Hepatocyte (in vitro differentiated cells): ENCODE results near the gene TRMO. TPM values are rescaled to one million over a fixed set of nuclear protein-coding genes. Genes with fewer than 3 reads are reported as not detected.
"Not testable (repeated sequence)": the region's sequence is repeated elsewhere in the genome, so short reads cannot be mapped to it uniquely, and the experiment has no call there.

Experiments
- DNase-seq: peaks from one replicate; pipeline ENCODE4 v3.0.0-alpha.2; 2016; ENCODE audit warnings: low spot score
- H2AFZ ChIP-seq: fragments of 200-600 bp; sonication (generic); 2 replicates; pipeline ENCODE4 v1.6.0; 2016; ENCODE audit warnings: antibody characterized with exemption, mild to moderate bottlenecking
- H3K27ac ChIP-seq: fragments of 200-600 bp; sonication (generic); 2 replicates; pipeline ENCODE4 v1.5.1; 2016; ENCODE audit warnings: mild to moderate bottlenecking
- H3K27me3 ChIP-seq: fragments of 200-600 bp; sonication (generic); 2 replicates; pipeline ENCODE4 v1.6.1; 2016
- H3K36me3 ChIP-seq: fragments of 200-600 bp; sonication (generic); replicated peaks from 2 replicates; pipeline ENCODE4 v1.5.1; 2016; ENCODE audit warnings: low read depth; ENCODE audit not compliant: insufficient read depth
- H3K4me1 ChIP-seq: fragments of 200-600 bp; sonication (generic); 2 replicates; pipeline ENCODE4 v1.5.1; 2016; ENCODE audit warnings: mild to moderate bottlenecking, moderate library complexity; ENCODE audit not compliant: insufficient read depth
- H3K4me2 ChIP-seq: fragments of 200-600 bp; sonication (generic); 2 replicates; pipeline ENCODE4 v1.6.0; 2016
- H3K4me3 ChIP-seq: fragments of 200-600 bp; sonication (generic); 2 replicates; pipeline ENCODE4 v1.5.1; 2016; ENCODE audit warnings: mild to moderate bottlenecking
- H3K79me2 ChIP-seq: fragments of 200-600 bp; sonication (generic); 2 replicates; pipeline ENCODE4 v1.6.0; 2017; ENCODE audit warnings: mild to moderate bottlenecking
- H3K9me2 ChIP-seq: fragments of 200-600 bp; sonication (generic); replicated peaks from 2 replicates; pipeline ENCODE4 v1.6.0; 2017; ENCODE audit warnings: mild to moderate bottlenecking; ENCODE audit not compliant: insufficient read depth
- H3K9me3 ChIP-seq: fragments of 200-600 bp; sonication (generic); 2 replicates; pipeline ENCODE4 v1.5.1; 2016; ENCODE audit warnings: low read depth, mild to moderate bottlenecking
- H4K20me1 ChIP-seq: fragments of 200-600 bp; sonication (generic); 2 replicates; pipeline ENCODE4 v1.6.0; 2016; ENCODE audit warnings: mild to moderate bottlenecking; ENCODE audit not compliant: insufficient read depth, poor library complexity, severe bottlenecking
- CTCF ChIP-seq: fragments of 200-600 bp; sonication (generic); IDR thresholded peaks from 2 replicates; pipeline ENCODE4 v1.5.1; 2016; ENCODE audit warnings: antibody characterized with exemption, mild to moderate bottlenecking; ENCODE audit not compliant: poor library complexity
- EZH2 ChIP-seq: fragments of 200-600 bp; sonication (generic); IDR thresholded peaks from 2 replicates; pipeline ENCODE4 v1.6.1; 2016; ENCODE audit warnings: antibody characterized with exemption, mild to moderate bottlenecking, borderline replicate concordance
- EZH2phosphoT487 ChIP-seq: fragments of 200-600 bp; sonication (generic); IDR thresholded peaks from one replicate; pipeline ENCODE4 v1.6.1; 2018; ENCODE audit warnings: antibody characterized with exemption, mild to moderate bottlenecking, low read depth, moderate library complexity; ENCODE audit not compliant: unreplicated experiment, severe bottlenecking
- WGBS: methylation state at CpG from one replicate; pipeline ENCODE4 v1.1.6; 2016; ENCODE audit warnings: low lambda C conversion rate; ENCODE audit errors: missing lambda C conversion rate; 5-methylcytosine and 5-hydroxymethylcytosine counted together
- polyA plus RNA-seq: library from polyadenylated mRNA; unstranded; fragments of >200 nt; fragmentation: Nextera tagmentation; extraction: Ambion mirVana; gene quantifications from 2 replicates; pipeline ENCODE4 v1.2.1, GENCODE V29; 2016
- total RNA-seq: library from RNA; depleted of rRNA; stranded (reverse); fragments of >200 nt; gene quantifications from 2 replicates; pipeline ENCODE4 v1.2.3, GENCODE V29; 2014

The TRMO gene
- total and polyA plus RNA-seq, 2 experiments from 2014 or later, result 10.8 to 22.6 TPM

- WGBS, result 78% methylated on average over 5 of the region's 5 CpGs
- Histone ChIP-seq H4K20me1 (no peaks in the 10 kb centered on the region), H2AFZ (no peak overlapping the region)
These were observed 36.7 kb upstream of the TRMO start for GRCh38 chr9:97958812-97959511.

GRCh38 chr9:97956331-97956730 is 34.0 kb upstream of the TRMO start:
- no peaks in the 10 kb centered on the region for H3K9me3 ChIP-seq
- TF ChIP-seq CTCF, result no peak
- no peak for TF ChIP-seq EZH2
- no peak for TF ChIP-seq EZH2phosphoT487
- no peak overlapping the region for H3K4me2 ChIP-seq

More at GRCh38 chr9:97958812-97959511, 36.7 kb upstream of the TRMO start:
- no peak for DNase-seq
- Histone ChIP-seq H3K9me2 (no peaks in the 10 kb centered on the region), H3K4me3 (no peak overlapping the region), H3K79me2 (no peaks in the 10 kb centered on the region), H3K4me2 (no peak overlapping the region), H3K27ac (no peak overlapping the region), H3K9me3 (no peaks in the 10 kb centered on the region), H3K27me3 (no peaks in the 10 kb centered on the region), H3K36me3 (no peaks in the 10 kb centered on the region), H3K4me1 (no peaks in the 10 kb centered on the region)
- TF ChIP-seq EZH2, result no peak
- TF ChIP-seq EZH2phosphoT487, result no peak
- no peak for TF ChIP-seq CTCF

GRCh38 chr9:97954550-97954989 is 32.3 kb upstream of the TRMO start:
- no peaks in the 10 kb centered on the region for H3K4me1 ChIP-seq
- H3K9me2 ChIP-seq, result no peaks in the 10 kb centered on the region
- no peak overlapping the region for H3K4me2 ChIP-seq
- H2AFZ ChIP-seq, result no peak overlapping the region
- no peaks in the 10 kb centered on the region for H3K27me3 ChIP-seq
- no peaks in the 10 kb centered on the region for H3K79me2 ChIP-seq
- H4K20me1 ChIP-seq, result no peaks in the 10 kb centered on the region
- TF ChIP-seq CTCF (peak; percentile 50), EZH2 (no peak)
- no peaks in the 10 kb centered on the region for H3K9me3 ChIP-seq
- no peak overlapping the region for H3K4me3 ChIP-seq
- no peaks in the 10 kb centered on the region for H3K36me3 ChIP-seq
- DNase-seq, result peak; percentile 60
- no peak overlapping the region for H3K27ac ChIP-seq

More at GRCh38 chr9:97956331-97956730, 34.0 kb upstream of the TRMO start:
- H3K4me3 ChIP-seq, result no peak overlapping the region
- no peak overlapping the region for H2AFZ ChIP-seq
- no peaks in the 10 kb centered on the region for H3K27me3 ChIP-seq
- no peak overlapping the region for H3K27ac ChIP-seq
- no peaks in the 10 kb centered on the region for H3K79me2 ChIP-seq
- H3K4me1 ChIP-seq, result no peaks in the 10 kb centered on the region
- H3K36me3 ChIP-seq, result no peaks in the 10 kb centered on the region
- no peak for DNase-seq
- H4K20me1 ChIP-seq, result no peaks in the 10 kb centered on the region
- no peaks in the 10 kb centered on the region for H3K9me2 ChIP-seq

GRCh38 chr9:97950873-97951272 is 28.6 kb upstream of the TRMO start:
- not testable (repeated sequence) for H3K4me1 ChIP-seq, H3K9me3 ChIP-seq, H4K20me1 ChIP-seq, H3K79me2 ChIP-seq, H3K4me2 ChIP-seq, H3K27ac ChIP-seq, H3K36me3 ChIP-seq, H3K27me3 ChIP-seq, H3K4me3 ChIP-seq, H2AFZ ChIP-seq, DNase-seq, H3K9me2 ChIP-seq
- 77% methylated on average over 5 of the region's 5 CpGs for WGBS

GRCh38 chr9:97947094-97947493 is 24.8 kb upstream of the TRMO start:
- peaks cover 26% of the 10 kb centered on the region for H3K27me3 ChIP-seq
- H2AFZ ChIP-seq, H3K79me2 ChIP-seq, DNase-seq, H4K20me1 ChIP-seq, H3K36me3 ChIP-seq, H3K4me2 ChIP-seq, H3K27ac ChIP-seq, H3K4me3 ChIP-seq, H3K9me3 ChIP-seq, H3K4me1 ChIP-seq, H3K9me2 ChIP-seq: not testable (repeated sequence)
- 36% methylated on average over 2 of the region's 2 CpGs for WGBS

- not testable (repeated sequence) for H3K36me3 ChIP-seq, H3K4me1 ChIP-seq, DNase-seq, H3K9me2 ChIP-seq, H3K4me2 ChIP-seq, H3K9me3 ChIP-seq, H4K20me1 ChIP-seq, H3K79me2 ChIP-seq, H3K4me3 ChIP-seq, H3K27ac ChIP-seq, H2AFZ ChIP-seq
- H3K27me3 ChIP-seq, result peaks cover 42% of the 10 kb centered on the region
- 91% methylated on average over 2 of the region's 2 CpGs for WGBS
These were observed 23.2 kb upstream of the TRMO start for GRCh38 chr9:97945470-97945869.
